Hepatocyte (in vitro differentiated cells): ENCODE data around the gene POMZP3.
"Not testable (repeated sequence)": the region's sequence is repeated elsewhere in the genome, so short reads cannot be mapped to it uniquely, and the experiment has no call there.

Experiments used
- EZH2phosphoT487 ChIP-seq: fragments of 200-600 bp; sonication (generic); IDR thresholded peaks from one replicate; pipeline ENCODE4 v1.6.1; 2018; ENCODE audit warnings: antibody characterized with exemption, mild to moderate bottlenecking, low read depth, moderate library complexity; ENCODE audit not compliant: unreplicated experiment, severe bottlenecking
- TF ChIP-seq, protein P1 (sequence below): fragments of 200-600 bp; sonication (generic); IDR thresholded peaks from 2 replicates; pipeline ENCODE4 v1.5.1; 2016; ENCODE audit warnings: antibody characterized with exemption, mild to moderate bottlenecking; ENCODE audit not compliant: poor library complexity

- TF ChIP-seq EZH2phosphoT487 = not testable (repeated sequence)
- TF ChIP-seq, protein P1, sequence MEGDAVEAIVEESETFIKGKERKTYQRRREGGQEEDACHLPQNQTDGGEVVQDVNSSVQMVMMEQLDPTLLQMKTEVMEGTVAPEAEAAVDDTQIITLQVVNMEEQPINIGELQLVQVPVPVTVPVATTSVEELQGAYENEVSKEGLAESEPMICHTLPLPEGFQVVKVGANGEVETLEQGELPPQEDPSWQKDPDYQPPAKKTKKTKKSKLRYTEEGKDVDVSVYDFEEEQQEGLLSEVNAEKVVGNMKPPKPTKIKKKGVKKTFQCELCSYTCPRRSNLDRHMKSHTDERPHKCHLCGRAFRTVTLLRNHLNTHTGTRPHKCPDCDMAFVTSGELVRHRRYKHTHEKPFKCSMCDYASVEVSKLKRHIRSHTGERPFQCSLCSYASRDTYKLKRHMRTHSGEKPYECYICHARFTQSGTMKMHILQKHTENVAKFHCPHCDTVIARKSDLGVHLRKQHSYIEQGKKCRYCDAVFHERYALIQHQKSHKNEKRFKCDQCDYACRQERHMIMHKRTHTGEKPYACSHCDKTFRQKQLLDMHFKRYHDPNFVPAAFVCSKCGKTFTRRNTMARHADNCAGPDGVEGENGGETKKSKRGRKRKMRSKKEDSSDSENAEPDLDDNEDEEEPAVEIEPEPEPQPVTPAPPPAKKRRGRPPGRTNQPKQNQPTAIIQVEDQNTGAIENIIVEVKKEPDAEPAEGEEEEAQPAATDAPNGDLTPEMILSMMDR = not testable (repeated sequence)
Measured at GRCh38 chr7:76606027-76606426, 21.1 kb downstream of the POMZP3 start.
